Mammary epithelial cell (primary cell): ENCODE measurements around the gene RBM42.

ENCODE experiments used
- CTCF ChIP-seq, 2 donors: IDR thresholded peaks in 1 of 2; conservative IDR thresholded peaks in 1 of 2; 2 replicates each; pipeline ENCODE4 v1.5.1; 2011 to 2012; ENCODE audit warnings: inconsistent platforms in 2 of 2, low read length in 2 of 2, mild to moderate bottlenecking in 2 of 2, control low read depth in 1 of 2, low read depth in 1 of 2; ENCODE audit not compliant: insufficient read depth in 1 of 2; ENCODE audit errors: extremely low read depth in 1 of 2
- EZH2 ChIP-seq: IDR thresholded peaks from 2 replicates; pipeline ENCODE4 v1.6.1; 2012; ENCODE audit warnings: low read length, inconsistent platforms, borderline replicate concordance

- TF ChIP-seq CTCF (conservative IDR thresholded peaks at IDR 0.05 in 1 of 2, IDR thresholded peaks at IDR 0.05 in 1 of 2; ENCODE audit: extremely low read depth in 1 of 2, insufficient read depth in 1 of 2, low read depth in 1 of 2, low read length in 2 of 2) (no peak), EZH2 (no peak)
Measured at GRCh38 chr19:35644987-35645679, 16.3 kb downstream of the RBM42 start.
